Kidney (tissue), 14 donors: ENCODE data around the gene HOXC11. TPM values are rescaled to one million over a fixed set of nuclear protein-coding genes. Genes with fewer than 3 reads are reported as not detected.

Experiments used
- DNase-seq, 5 donors: peaks; one replicate each; pipeline ENCODE4 v3.0.0-alpha.2; 2013 to 2020
- FAIRE-seq: peaks from 2 replicates; lab custom pipeline; 2012; peaks lifted over from hg19 to GRCh38; lab: Jason Lieb, UNC
- H3K27ac ChIP-seq, 2 donors: one replicate each; pipeline ENCODE4 v1.7.0; 2013; ENCODE audit warnings: low read depth in 2 of 2, low read length in 2 of 2, inconsistent platforms in 1 of 2
- H3K27me3 ChIP-seq: one replicate; pipeline ENCODE4 v1.7.1; 2013; ENCODE audit warnings: low read length, inconsistent platforms; ENCODE audit not compliant: control insufficient read depth, insufficient read depth
- H3K36me3 ChIP-seq, 3 donors: one replicate each; pipeline versions ENCODE4 v1.7.0 to v1.7.1; 2013; ENCODE audit warnings: low read length in 3 of 3, control low read depth in 1 of 3, inconsistent platforms in 1 of 3; ENCODE audit not compliant: insufficient read depth in 3 of 3, control insufficient read depth in 2 of 3
- H3K4me1 ChIP-seq, 3 donors: one replicate each; pipeline versions ENCODE4 v1.7.0 to v1.7.1; 2013; ENCODE audit warnings: low read length in 3 of 3, inconsistent platforms in 1 of 3, low read depth in 1 of 3; ENCODE audit not compliant: control insufficient read depth in 2 of 3, insufficient read depth in 2 of 3
- H3K4me3 ChIP-seq, 3 donors: one replicate each; pipeline versions ENCODE4 v1.7.0 to v1.8.1; 2013; ENCODE audit warnings: low read length in 3 of 3, control low read depth in 1 of 3, inconsistent platforms in 1 of 3
- H3K9ac ChIP-seq, 3 donors: one replicate each; pipeline versions ENCODE4 v1.7.0 to v1.7.1; 2013; ENCODE audit warnings: low read length in 3 of 3, control low read depth in 1 of 3, inconsistent platforms in 1 of 3
- H3K9me3 ChIP-seq, 3 donors: one replicate each; pipeline versions ENCODE4 v1.7.0 to v1.7.1; 2013; ENCODE audit warnings: low read length in 3 of 3, control low read depth in 1 of 3, inconsistent platforms in 1 of 3; ENCODE audit not compliant: control insufficient read depth in 2 of 3, insufficient read depth in 1 of 3
- intact Hi-C: fragments of 100-400 bp; cut with DNase I; formaldehyde crosslinking; loops from one replicate; pipeline ENCODE4 v1.11.1; 2022
- polyA plus RNA-seq: library from polyadenylated mRNA; stranded (reverse); fragments of 350-450 nt; fragmentation: Illumina TruSeq; extraction: RNeasy Lipid Tissue Mini Kit (QIAGEN cat#74804); gene quantifications from one replicate; pipeline ENCODE4 v1.2.3, GENCODE V29; 2014; ENCODE audit warnings: low read depth, low replicate concordance; ENCODE audit not compliant: insufficient read depth
- total RNA-seq: library from RNA; stranded (reverse); fragmentation: NEBNext Ultra II Directional; extraction: Animal tissue kit (Norgen Biotek cat#: 25700); gene quantifications from one replicate; pipeline ENCODE4 v1.2.1, GENCODE V29; 2021
- TF ChIP-seq, protein P1 (sequence below): IDR thresholded peaks from 3 replicates; pipeline ENCODE4 v1.5.1; 2012; ENCODE audit warnings: mild to moderate bottlenecking, moderate library complexity, borderline replicate concordance; ENCODE audit not compliant: insufficient read depth; ENCODE audit errors: extremely low read depth
- donor health status: control.
- donor health status: control.
- donor health status: control.
- donor health status: control.
- donor health status: control.
- donor health status: DM: yes; HTN: yes; CAD: no.
- donor health status: Normal renal cell carcinoma (clear cell type).

HOXC11 gene
- total and polyA plus RNA-seq, 2 donors from 2014 or later, result 0.75 to 1.4 TPM

GRCh38 chr12:53931844-53932581, 40.9 kb upstream of the HOXC11 start:
- no peak overlapping the region for H3K4me3 ChIP-seq
- H3K27me3 ChIP-seq, result peaks cover 94% of the 10 kb centered on the region
- no peak overlapping the region for H3K9ac ChIP-seq
- no peak for FAIRE-seq
- H3K27ac ChIP-seq, result no peak overlapping the region
- TF ChIP-seq, protein P1, sequence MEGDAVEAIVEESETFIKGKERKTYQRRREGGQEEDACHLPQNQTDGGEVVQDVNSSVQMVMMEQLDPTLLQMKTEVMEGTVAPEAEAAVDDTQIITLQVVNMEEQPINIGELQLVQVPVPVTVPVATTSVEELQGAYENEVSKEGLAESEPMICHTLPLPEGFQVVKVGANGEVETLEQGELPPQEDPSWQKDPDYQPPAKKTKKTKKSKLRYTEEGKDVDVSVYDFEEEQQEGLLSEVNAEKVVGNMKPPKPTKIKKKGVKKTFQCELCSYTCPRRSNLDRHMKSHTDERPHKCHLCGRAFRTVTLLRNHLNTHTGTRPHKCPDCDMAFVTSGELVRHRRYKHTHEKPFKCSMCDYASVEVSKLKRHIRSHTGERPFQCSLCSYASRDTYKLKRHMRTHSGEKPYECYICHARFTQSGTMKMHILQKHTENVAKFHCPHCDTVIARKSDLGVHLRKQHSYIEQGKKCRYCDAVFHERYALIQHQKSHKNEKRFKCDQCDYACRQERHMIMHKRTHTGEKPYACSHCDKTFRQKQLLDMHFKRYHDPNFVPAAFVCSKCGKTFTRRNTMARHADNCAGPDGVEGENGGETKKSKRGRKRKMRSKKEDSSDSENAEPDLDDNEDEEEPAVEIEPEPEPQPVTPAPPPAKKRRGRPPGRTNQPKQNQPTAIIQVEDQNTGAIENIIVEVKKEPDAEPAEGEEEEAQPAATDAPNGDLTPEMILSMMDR, result no peak
- no peak for DNase-seq
- H3K36me3 ChIP-seq, result no peaks in the 10 kb centered on the region
- no peaks in the 10 kb centered on the region for H3K4me1 ChIP-seq
- intact Hi-C loops, result no loop called here
- H3K9me3 ChIP-seq, result no peaks in the 10 kb centered on the region

DNA sequence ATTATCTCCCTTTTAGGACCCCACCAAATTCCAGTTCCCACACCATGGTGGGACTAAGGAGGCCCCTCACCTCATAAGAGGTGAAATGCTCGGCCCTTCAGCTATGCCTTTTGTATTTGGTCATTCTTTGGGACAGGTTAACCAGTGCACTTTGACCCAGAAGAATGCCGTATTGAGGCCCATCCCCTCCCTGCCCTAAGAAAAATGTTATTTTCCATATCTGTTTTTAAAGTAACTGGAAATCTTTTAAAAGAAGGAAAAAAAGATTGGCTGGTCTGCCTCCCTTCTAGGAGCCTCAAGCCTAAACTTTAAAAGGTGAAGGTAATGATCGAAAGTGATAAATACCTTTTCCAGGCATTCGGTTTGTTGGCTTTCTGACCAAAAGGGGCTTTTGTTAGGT, 40.0 kb upstream of the HOXC11 start:
- no peak overlapping the region for H3K9ac ChIP-seq
- FAIRE-seq (no peak), DNase-seq (no peak)
- no peak overlapping the region for H3K27ac ChIP-seq
- H3K4me3 ChIP-seq, result no peak overlapping the region
- no peaks in the 10 kb centered on the region for H3K36me3 ChIP-seq
- no peaks in the 10 kb centered on the region for H3K4me1 ChIP-seq
- H3K27me3 ChIP-seq, result peaks cover 96% of the 10 kb centered on the region
- intact Hi-C loops, result no loop called here
- no peaks in the 10 kb centered on the region for H3K9me3 ChIP-seq
- TF ChIP-seq, protein P1, result no peak

DNA sequence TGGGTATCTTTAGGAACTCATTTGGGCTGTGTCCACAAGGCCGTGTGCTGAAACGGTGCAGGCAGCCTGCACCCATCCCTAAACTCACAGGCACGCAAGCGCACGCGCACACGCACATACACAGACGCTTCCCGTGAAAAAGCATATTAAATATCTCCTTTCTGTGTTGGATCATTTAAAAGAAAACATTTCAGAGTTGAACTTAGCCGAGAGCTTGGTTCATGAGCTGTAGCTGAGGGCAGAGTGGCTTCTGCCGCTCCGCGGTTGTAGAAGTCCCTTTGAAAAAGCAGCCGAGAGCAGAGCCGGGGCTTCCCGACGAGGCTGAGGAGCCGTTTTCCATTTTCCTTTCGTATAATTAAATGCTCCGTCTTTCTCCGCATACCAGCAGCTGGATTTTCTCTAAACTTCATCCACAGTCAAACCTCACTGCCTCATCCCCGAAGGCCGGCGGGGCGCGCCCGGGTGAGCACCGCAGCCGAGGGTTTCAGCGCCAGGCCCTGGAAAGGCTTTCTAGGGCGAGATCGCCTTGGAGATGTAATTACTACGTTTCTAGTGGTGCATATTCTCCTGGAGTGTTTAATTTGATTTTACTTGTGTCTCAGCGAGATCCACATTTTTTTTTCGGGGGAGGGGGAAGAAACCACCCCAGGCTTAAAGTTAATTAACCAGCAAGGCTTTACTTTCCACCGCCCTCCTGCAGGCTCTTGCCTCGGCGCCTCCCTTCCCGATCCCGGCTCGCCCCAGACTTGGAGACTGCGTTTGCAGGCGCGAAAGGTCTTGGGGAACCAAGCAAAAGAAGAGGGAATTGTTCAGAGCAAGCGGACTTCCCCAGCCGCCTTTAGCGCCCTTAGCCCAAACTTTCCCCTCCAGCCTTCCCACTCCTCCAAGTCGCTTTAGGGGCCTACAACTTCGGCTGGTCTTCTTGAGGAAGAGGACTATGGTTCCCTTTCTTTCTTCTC, 37.3 kb upstream of the HOXC11 start:
- Histone ChIP-seq H3K27ac (no peak overlapping the region), H3K9me3 (no peaks in the 10 kb centered on the region), H3K4me1 (peaks cover 0 to 2% (median 0%) of the 10 kb centered on the region in 3 donors), H3K36me3 (no peaks in the 10 kb centered on the region), H3K4me3 (no peak overlapping the region), H3K9ac (no peak overlapping the region), H3K27me3 (peaks cover 82% of the 10 kb centered on the region)
- DNase-seq, result peak in 2 of 5 donors; percentile 38 to 59
- intact Hi-C loops, result no loop called here
- TF ChIP-seq, protein P1, result no peak
- FAIRE-seq, result no peak
